Head of caudate nucleus (tissue), 42 donors: ENCODE measurements around the gene CSRP3.

Experiments used
- DNase-seq, 42 donors: peaks; one replicate each; pipeline versions ENCODE4 v3.0.0 to v3.0.0-alpha.2; 2020 to 2021; ENCODE audit warnings: mixed read lengths in 7 of 42
- intact Hi-C: fragments of 100-400 bp; cut with DNase I; formaldehyde crosslinking; loops from one replicate; pipeline ENCODE4 v1.15.0; 2022

Gene CSRP3

DNA sequence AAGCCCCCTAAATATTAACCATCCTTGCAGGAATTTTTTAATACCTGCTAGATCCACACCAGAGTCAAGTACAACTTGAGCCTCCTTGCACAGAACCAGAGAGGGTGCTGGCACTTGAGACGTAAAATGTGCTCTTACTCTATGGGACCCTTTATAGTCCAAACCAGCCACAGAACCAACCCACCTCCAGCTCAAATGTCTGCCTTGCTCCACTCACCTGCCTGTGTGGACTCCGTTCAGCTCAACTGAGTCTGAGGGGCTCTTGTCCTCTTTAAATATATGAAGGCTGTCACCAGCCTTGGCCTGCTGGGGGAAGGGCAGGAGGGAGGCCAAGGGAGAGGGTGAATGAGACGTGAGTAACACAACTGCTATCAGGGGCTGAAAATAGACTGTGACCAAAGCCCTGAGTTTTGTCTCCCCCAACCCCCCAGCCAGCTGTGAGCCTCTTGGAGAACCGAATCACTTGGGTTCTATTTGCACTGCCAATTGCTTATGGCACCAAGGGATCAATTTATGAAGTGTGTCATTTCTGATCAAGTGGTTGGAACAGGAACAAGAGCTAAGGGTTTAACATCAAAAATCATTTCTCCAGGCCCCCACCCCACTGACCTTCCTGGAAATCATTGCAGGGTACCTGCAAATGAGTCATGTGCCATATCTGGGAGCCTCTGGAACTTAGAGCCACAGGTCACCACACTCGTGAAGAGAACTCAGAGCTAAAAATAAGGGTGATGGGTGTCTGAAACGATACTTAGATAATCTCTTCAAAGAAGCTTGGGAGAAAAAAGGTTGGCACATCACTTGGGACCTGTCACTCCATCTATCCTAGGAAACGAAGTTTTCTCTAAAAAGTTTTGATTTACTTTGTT, at the start of gene CSRP3:
Gene CSRP3 (minus strand): TSS at position 247 of the 869 bp plus-strand sequence. CDS start 9,535 bp downstream, outside the sequence.
- DNase-seq, result no peak

DNA sequence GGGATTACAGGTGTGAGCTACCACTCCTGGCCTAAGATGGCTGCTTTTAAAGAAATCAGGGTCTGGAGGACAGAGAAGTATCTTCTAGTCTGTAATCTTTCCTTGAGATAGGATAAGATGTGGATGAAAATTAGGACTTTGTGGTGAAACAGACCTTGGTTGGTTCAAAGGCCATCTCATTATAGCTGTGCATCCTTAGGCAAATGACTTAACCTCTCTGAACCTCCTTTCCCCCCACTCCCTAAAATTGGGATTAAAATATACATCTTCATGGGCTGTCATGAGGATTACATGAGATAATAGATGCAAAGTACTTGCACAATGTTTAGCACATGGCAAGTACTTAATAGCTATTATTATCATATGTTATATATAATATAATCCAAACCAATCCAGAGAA, 49.8 kb upstream of the CSRP3 start:
- no peak for DNase-seq
- intact Hi-C loops, result no loop called here

More for the DNA sequence above, at the start of gene CSRP3:
- intact Hi-C loops, result no loop called here

DNA sequence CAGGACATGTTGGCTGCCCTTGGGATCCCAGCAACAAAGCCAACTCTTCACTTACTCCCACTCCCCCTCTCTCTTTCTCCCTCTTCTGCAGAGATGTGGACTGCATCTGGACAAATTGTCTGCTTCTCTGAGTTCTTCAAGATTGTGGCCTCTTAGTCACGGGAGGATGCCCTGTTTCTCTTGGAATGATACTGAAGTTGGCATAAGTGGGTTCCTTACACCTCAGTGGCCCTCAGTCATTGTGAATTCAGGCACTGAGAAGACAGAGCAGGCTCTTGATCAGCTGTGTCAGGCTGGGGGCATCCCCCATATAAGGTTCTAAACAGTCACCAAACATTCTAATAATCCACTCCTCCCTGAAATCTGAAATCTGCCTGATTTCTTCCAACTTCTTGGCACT, 45.0 kb upstream of the CSRP3 start:
- no peak for DNase-seq
- intact Hi-C loops, result loop anchor here (10.0 kb wide), 1 partner anchor 172 kb away; no protein-coding TSS in a partner anchor

DNA sequence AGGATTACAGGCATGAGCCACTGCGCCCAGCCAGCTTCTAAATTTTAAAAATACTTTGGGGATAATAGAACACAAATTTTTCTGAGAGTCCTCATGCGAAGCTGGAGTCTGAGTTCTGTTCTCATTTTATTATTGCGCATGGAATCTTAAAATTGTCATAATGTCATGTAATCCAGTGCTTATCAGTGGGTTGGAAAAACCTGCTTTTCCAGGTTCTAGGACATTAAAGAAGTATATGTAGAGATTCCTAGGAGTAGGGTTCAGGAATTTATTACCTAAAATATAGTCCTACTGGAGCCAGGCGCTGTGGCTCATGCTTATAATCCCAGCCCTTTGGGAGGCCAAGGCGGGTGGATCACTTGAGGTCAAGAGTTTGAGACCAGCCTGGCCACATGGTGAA, 43.6 kb upstream of the CSRP3 start:
- no peak for DNase-seq
- intact Hi-C loops, result loop anchor here (10.0 kb wide), 1 partner anchor 171 kb away; no protein-coding TSS in a partner anchor

DNA sequence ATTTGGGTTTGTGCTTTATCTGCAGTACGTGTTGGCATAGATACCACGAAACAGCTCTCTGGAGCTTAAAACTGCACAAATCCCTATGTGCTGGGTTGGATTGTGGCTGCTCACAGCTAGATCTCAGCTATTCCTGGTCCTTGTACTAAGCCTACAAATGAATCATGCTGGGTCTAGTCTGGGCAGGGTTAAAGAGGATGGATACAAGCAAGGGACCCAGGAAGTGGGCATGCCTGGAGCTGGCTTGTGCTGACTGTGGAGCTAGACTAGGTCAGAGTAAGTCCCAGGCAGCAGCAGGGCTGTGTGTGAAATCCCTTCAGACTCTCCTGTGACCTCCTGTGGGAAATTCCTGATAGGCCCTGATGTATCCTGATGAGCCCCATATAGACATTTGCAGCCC, 42.8 kb upstream of the CSRP3 start:
- no peak for DNase-seq
- intact Hi-C loops, result loop anchor here (10.0 kb wide), 1 partner anchor 170 kb away; no protein-coding TSS in a partner anchor

DNA sequence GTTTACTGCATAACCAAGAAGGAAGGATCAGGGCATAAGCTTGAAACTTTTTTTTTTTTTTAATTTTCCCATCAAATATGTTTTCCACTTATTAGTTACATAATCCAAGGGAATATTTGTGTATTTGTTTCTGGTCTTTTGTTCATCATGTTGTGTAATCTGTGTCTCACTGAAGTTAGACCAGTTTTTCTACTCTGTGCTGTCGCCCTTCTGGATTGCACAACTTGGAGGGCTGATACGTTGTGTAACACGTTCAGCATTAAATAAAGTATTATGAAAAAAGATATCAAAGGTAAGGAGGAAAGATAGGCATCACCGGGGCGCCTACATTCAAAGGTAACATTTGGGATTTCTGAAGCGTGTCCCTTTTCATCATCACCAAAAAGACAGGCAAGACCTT, 42.3 kb upstream of the CSRP3 start:
- intact Hi-C loops, result loop anchor here (10.0 kb wide), 1 partner anchor 169 kb away; no protein-coding TSS in a partner anchor
- DNase-seq, result no peak

DNA sequence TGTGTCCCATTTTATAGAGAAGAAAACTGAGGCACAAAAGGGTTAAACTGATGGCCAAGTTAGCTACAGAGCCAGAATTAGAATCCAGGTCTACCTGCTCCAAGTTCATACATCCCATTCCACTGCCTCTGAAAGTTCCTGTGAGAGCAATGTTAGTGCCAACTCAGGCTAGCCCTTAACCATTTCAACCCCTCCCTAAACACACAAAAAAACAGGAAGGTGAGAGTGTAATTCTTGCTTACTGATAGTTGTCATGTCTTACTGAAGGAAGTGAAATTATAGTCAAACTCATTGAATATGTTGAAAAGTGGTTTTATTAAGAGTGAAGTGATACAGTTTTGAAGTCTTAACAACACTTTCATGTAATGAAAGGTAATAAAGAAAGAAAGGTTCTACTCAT, 41.8 kb upstream of the CSRP3 start:
- intact Hi-C loops, result loop anchor here (10.0 kb wide), 1 partner anchor 169 kb away; no protein-coding TSS in a partner anchor
- no peak for DNase-seq

DNA sequence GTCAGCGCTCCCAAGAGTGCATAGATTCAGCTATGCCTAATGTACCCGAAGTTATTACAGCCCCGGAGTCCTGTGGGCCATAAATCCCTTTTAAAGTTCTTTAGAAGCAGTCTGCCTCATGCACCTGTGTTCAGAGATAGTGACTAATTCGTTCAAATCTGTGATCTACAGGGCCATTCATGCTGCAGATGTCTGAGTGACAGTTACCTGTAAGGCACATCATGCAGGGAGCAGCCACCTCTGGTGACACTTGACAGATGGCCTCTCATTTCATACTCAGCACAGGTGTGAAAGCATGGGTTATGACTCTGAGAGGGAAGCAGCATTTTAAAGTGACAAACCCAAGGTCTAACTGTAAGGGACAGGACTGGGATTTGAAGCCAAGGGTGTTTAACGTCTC, 41.4 kb upstream of the CSRP3 start:
- intact Hi-C loops, result loop anchor here (10.0 kb wide), 1 partner anchor 168 kb away; no protein-coding TSS in a partner anchor
- no peak for DNase-seq

DNA sequence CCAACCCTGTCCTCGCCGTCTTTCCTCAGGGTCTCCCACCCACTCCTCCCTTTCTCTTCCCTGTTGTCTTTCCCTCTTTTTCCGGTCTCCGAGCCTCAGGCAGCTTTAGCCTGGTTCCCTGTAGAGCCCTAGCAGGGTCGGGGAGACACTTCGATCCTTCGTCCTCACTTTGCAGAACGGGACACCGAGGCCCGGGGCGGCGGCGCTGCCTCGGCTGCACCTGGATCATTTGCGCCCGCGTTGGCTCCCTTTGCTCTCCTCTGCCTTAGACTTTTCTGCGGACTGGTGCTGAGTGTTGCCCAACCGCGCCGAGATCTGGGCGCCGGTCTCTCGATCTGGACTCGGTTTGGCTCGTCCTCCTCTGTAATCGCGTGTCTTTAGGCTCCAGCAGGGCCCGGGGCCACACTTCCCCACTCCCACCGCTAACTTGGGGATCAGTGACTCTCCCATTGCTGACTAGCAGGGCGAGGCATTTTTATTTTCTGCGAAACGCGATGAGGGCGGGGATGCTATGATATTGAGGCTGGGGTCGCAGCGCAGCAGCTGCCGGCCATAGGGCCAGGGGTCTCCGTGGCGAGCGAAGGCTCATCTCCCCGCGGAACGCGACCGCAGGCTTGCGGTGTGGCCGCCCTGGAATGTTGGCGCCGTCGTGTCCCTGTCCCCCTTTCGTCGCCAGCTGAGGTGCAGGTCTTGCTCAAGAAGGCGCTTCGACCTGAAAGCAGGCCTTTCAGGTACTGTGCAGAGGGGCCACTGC, 40.6 kb upstream of the CSRP3 start:
- no peak for DNase-seq
- intact Hi-C loops, result loop anchor here (10.0 kb wide), 1 partner anchor 168 kb away; no protein-coding TSS in a partner anchor

DNA sequence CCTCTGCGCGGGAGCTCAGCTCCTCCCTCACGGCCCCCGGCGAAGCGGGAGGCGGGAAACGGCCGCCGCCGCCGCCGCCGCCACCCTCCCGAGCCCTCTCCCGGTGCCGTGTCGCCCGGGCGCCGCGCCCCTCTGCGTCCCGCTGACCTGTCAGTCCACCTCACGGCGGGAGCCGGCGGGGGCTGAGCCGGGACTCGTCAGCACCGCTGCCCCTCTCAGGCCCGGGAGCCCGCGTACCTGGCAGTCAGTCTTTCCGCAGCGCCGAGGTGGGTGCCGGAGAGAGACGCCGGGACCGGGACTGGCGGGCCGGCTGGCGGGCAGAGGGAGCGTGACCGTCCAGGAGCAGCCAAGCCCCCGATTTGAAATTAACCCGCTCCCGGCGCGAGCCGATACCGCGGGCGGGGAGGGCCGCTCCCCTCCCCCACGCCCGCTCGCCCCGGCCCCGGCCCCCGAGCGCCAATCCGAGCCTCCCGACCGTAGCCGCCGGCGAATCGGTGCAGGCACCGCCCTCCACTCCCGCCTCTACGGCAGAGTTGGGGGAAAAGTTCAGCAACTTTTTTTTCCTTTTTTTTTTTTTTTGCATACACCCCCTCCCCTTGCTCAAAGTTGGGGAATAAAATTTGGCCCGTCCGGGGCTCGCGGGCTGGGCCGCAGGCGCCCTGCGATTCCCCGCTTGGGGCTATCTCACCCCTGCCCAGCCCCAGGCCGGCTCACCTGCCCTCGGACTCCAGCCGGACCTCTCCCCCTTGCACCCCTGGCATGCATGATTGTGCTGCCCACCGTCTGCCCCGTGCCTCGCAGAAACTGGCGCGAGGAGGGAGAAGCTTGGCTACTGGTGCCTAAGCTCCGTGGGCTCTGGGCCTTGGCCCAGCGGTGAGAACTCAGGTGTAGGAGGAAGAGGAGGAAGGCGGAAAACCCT, 39.7 kb upstream of the CSRP3 start:
- peak in 2 of 42 donors; percentile 8 to 21 for DNase-seq
- intact Hi-C loops, result loop anchor here (10.0 kb wide), 1 partner anchor 167 kb away; no protein-coding TSS in a partner anchor

DNA sequence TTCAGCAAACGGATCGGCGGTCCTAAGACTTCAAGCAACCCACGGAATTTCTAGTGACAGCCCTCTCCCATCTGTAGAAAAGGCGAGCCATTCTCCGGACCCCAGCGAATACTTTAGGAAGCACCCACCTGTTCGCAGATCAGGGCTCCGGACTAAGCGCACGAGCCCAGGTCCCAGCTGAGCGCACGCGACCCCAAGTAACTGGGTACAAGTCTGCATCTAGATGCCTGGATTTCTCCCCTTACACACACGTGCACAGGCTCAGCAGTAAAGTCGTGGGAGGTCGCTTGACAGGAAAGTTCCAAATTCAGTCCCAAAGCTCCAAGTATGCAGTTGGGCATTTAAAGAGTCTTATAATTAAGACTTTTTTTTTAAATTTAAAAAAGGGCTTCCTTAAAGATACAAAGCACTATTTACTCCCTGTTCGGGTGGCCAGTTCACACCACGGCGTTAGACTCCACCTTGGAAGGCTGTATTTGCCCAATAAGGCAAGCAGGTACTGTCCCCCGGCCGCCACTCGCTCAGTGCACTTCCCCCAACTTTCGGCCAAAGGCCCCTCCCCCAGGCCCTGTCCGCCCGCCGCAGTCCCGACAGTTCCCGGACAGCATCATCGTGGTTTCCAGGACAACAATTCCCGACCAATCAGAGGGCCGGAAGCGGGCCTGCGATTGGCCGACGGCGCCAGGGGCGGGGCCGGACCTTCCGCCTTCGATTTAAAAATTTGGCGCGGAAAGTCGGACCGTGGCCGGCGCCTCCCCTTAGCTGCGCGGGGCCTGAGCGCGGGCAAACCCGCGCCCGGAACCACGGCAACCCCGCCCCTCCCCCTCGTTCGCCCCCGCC, 38.9 kb upstream of the CSRP3 start, which contains the start of gene E2F8:
Gene E2F8 (minus strand): TSS at position 526 of the 840 bp plus-strand sequence. CDS start 824 bp downstream, outside the sequence.
- intact Hi-C loops, result loop anchor here (10.0 kb wide), 1 partner anchor 166 kb away; no protein-coding TSS in a partner anchor

DNA sequence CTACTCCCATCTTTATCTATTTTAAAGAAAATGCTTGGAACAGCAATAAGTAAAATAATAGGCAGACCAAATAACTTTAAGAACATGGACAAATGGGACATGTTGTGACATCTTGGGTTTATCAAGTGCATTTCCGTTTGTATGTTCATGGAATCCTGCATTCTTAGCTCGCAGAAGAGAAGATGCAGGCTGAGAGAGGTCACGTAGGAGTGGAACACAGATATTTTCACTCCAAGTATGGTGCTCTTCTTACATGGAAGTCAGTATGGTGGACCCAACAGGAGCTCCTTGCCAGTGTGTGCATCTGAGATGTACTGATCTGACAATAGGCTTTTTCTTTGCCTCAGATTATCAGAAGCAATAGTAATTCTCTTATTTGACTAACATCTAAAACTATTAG, 37.3 kb upstream of the CSRP3 start:
- intact Hi-C loops, result no loop called here
- DNase-seq, result no peak

More for the DNA sequence above, 38.9 kb upstream of the CSRP3 start, which contains the start of gene E2F8:
- peak; percentile 84 to 97 (median 92) for DNase-seq

DNA sequence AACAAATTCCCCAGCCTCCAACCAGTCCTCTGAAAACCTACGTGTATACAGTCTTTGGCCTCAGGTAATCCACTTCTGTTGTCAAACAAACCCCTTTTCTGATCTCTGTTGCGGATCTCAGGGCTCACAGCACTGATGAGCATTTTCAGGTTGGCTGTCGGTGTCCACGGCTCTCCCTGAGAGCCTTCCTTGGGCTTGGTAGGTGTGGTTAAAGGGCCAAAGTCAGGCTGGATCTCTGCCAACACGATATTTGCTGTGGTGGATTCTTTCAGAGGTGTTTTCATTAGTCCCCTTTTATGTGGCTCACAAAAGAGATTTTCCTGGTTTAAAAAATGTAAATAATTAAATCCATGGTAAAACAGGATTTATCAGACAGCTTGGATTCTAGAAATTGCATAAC, 36.0 kb upstream of the CSRP3 start:
- intact Hi-C loops, result no loop called here
- no peak for DNase-seq

DNA sequence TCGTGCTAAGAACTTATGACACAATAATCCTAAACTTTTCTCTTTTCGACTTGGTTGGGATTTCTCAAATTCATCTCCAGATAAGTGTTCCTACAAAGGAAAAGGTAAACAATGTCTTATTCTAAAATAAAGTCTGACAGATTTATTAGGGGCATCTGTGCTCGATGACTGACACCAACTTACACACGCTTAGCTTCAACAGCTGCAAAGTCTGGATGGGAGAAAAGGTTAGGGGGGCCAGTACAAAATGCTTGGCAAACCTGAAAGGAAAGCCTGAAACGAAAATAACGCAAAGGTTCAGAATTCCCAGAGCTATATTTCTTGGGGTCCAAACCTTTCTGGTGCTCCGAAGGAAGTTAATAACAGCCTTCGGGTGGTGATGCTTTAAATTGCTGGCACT, 35.6 kb upstream of the CSRP3 start:
- intact Hi-C loops, result no loop called here

DNA sequence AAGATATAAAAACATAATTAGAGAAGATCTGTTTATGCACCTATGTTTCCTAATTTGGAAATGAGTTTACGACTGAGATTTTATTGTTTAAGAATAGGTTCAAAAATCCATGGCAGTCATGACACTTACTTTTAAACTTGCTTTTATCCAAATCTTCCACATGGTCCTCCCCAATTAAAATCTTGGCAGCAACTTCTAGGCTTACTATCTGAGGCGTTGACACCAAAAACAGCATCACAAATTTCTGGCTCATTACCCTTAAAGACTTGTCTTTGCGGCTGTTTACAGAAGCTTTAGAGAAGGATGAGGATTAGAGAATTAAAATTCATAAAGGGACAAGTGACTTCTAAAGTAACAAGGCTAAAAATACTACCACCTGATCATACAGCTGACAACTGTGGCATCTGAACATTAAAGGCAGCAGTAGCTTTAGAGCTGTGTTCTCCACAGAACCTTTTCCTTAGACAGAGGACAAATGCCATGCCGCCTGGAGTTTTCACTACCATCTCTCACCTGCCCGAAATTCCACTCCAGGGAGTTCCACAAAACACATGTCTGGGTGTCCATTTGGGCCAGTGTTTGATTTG, 32.5 kb upstream of the CSRP3 start:
- intact Hi-C loops, result no loop called here
- DNase-seq, result no peak

More for the DNA sequence above, 35.6 kb upstream of the CSRP3 start:
- DNase-seq, result no peak

DNA sequence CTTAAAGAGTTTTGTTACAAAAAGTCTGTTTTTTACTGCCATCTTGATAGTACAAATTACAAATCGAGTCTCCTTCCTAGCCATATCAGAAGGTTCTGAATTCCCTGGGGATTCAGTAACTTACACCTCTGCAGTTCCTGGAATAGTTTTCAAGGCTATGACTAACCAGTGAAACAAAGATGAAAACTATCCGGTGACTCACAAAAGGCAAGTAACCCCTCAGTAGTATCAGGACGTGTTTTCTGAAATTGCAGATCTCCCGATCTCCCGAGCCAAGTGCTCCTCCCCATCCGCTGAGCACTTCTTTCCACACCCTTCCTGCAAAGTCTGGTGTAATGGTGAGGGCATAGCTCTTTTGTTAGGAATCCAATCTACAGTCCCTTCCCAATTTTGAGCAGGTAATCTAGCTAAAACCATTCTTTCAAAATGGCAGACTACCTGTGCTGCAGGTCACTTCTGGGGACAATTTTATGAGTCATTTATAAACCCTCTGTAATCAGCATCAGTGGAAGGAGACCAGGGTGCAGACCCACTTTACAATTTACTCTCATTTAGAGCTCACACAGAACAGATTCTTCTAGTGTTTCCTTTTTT, 31.2 kb upstream of the CSRP3 start:
- intact Hi-C loops, result no loop called here
- no peak for DNase-seq

DNA sequence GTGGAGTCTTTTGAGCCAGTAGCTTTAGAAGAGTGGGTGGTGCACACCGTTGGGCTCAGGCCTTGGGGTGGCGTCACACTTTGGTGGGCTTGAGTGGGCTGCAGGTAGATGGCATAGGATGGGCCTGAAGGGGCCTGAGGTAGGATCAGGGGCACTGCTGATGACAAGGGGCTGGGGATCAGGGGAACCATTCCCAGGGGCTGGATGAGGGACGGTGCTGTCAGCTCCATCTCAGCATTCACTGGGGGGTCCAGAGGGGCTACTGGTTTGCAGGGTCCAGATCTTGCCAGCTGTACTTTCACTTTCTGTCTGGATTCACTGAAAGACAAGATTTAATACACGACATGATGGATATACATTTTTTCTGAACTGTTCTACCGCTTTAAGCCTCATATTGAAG, 27.9 kb upstream of the CSRP3 start:
- no peak for DNase-seq
- intact Hi-C loops, result no loop called here
